Measurements from ENCODE around the gene SLC26A2. TPM values are rescaled to one million over a fixed set of nuclear protein-coding genes. Genes with fewer than 3 reads are reported as not detected.

SLC26A2 gene
- total and polyA plus RNA-seq, 2 experiments from 2014 or later, result 3.5 to 11.5 TPM

DNA sequence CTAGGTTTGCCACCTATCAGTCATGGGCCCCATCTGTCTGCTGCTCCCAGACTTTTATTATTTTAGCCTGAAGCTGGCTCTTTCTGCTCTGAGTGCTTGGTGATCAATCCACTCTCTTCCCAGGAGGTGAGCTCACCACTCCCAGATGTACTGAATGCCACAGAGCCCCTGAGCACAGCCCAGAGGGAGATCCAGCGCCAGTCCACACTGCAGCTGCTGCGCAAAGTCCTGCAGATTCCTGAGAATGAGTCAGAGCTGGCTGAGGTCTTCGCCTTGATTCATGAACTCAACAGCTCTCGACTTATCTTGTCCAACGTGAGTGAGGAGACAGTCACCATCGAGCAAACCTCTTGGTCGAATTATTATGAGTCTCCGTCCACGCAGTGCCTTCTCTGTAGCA lies 76.0 kb downstream of the SLC26A2 start:
- H3K36me3 ChIP-seq (ENCODE audit: insufficient read depth), result peaks cover 46% of the 10 kb centered on the region
- H3K27me3 Mint-ChIP-seq (ENCODE audit: insufficient read depth, low read depth, poor library complexity), result no peaks in the 10 kb centered on the region
- H3K27me3 ChIP-seq (ENCODE audit: insufficient read depth), result no peaks in the 10 kb centered on the region
- H3K27ac ChIP-seq (ENCODE audit: low read depth), result no peak overlapping the region
- no peak for TF ChIP-seq CREB1 (CRISPR knock-in tag; IDR thresholded peaks at IDR 0.05; ENCODE audit: low read depth)
- TF ChIP-seq, protein P1, sequence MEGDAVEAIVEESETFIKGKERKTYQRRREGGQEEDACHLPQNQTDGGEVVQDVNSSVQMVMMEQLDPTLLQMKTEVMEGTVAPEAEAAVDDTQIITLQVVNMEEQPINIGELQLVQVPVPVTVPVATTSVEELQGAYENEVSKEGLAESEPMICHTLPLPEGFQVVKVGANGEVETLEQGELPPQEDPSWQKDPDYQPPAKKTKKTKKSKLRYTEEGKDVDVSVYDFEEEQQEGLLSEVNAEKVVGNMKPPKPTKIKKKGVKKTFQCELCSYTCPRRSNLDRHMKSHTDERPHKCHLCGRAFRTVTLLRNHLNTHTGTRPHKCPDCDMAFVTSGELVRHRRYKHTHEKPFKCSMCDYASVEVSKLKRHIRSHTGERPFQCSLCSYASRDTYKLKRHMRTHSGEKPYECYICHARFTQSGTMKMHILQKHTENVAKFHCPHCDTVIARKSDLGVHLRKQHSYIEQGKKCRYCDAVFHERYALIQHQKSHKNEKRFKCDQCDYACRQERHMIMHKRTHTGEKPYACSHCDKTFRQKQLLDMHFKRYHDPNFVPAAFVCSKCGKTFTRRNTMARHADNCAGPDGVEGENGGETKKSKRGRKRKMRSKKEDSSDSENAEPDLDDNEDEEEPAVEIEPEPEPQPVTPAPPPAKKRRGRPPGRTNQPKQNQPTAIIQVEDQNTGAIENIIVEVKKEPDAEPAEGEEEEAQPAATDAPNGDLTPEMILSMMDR (conservative IDR thresholded peaks at IDR 0.05; ENCODE audit: low read depth in 2 of 2), result no peak
- TF ChIP-seq JUNB (IDR thresholded peaks at IDR 0.05; ENCODE audit: unreplicated experiment), result no peak
- no peak overlapping the region for H3K4me2 ChIP-seq
- H3K4me1 Mint-ChIP-seq, result no peaks in the 10 kb centered on the region
- no peaks in the 10 kb centered on the region for H3K4me1 ChIP-seq (ENCODE audit: insufficient read depth)
- no peak overlapping the region for H3K27ac Mint-ChIP-seq
- peaks cover 54% of the 10 kb centered on the region for H3K36me3 Mint-ChIP-seq (ENCODE audit: low read depth)
- DNase-seq (ENCODE audit: low spot score) (no peak), ATAC-seq (no peak)
- H4K20me1 ChIP-seq (replicated peaks; ENCODE audit: insufficient read depth), result no peaks in the 10 kb centered on the region; the same call in 1 of the 2 replicates
- no peaks in the 10 kb centered on the region for H3K9me3 Mint-ChIP-seq
- no peak overlapping the region for H3K4me3 Mint-ChIP-seq
- H3F3A ChIP-seq (replicated peaks; ENCODE audit: low read depth), result no peaks in the 10 kb centered on the region
- no peak overlapping the region for H2AFZ ChIP-seq
- H3K4me3 ChIP-seq, result no peak overlapping the region
- no peaks in the 10 kb centered on the region for H3K9me2 ChIP-seq (ENCODE audit: insufficient read depth)
- H3K79me2 ChIP-seq (replicated peaks; ENCODE audit: insufficient read depth), result no peaks in the 10 kb centered on the region

Small RNAs within 50 kb of the gene (small RNA-seq; reads per million reads assigned to genes)
- gene RF00019 (ENCODE audit: low replicate concordance), result not detected

Other genes starting within 250 kb of the SLC26A2 start
- gene PPARGC1B, start 230.4 kb upstream of the SLC26A2 start, total RNA-seq (2014; rRNA removed; shearing (Covaris generic)), result 10.6 and 11.4 TPM in 2 replicates
- gene PPARGC1B, start 230.4 kb upstream of the SLC26A2 start, polyA plus RNA-seq (2016; fragmentation: Nextera tagmentation; extraction: Ambion mirVana), result 9.7 and 11.2 TPM in 2 replicates
- gene PDE6A, start 16.0 kb upstream of the SLC26A2 start, total RNA-seq (2014; rRNA removed; shearing (Covaris generic)), result not detected in 2 replicates
- gene PDE6A, start 16.0 kb upstream of the SLC26A2 start, polyA plus RNA-seq (2016; fragmentation: Nextera tagmentation; extraction: Ambion mirVana), result 0.08 TPM in 1 of 2 replicates, not detected in the other
- gene TIGD6, start 39.9 kb downstream of the SLC26A2 start, total RNA-seq (2014; rRNA removed; shearing (Covaris generic)), result 1.7 and 2.1 TPM in 2 replicates
- gene TIGD6, start 39.9 kb downstream of the SLC26A2 start, polyA plus RNA-seq (2016; fragmentation: Nextera tagmentation; extraction: Ambion mirVana), result 1.4 and 2.1 TPM in 2 replicates
- 27.0 and 37.9 TPM in 2 replicates for gene HMGXB3, start 40.0 kb downstream of the SLC26A2 start, total RNA-seq (2014; rRNA removed; shearing (Covaris generic))
- 9.4 and 10.6 TPM in 2 replicates for gene HMGXB3, start 40.0 kb downstream of the SLC26A2 start, polyA plus RNA-seq (2016; fragmentation: Nextera tagmentation; extraction: Ambion mirVana)
- gene CSF1R, start 125.8 kb downstream of the SLC26A2 start, total RNA-seq (2014; rRNA removed; shearing (Covaris generic)), result not detected in 2 replicates
- 0.21 TPM in 1 of 2 replicates, not detected in the other for gene CSF1R, start 125.8 kb downstream of the SLC26A2 start, polyA plus RNA-seq (2016; fragmentation: Nextera tagmentation; extraction: Ambion mirVana)
- 7.1 and 11.3 TPM in 2 replicates for gene PDGFRB, start 195.1 kb downstream of the SLC26A2 start, total RNA-seq (2014; rRNA removed; shearing (Covaris generic))
- gene PDGFRB, start 195.1 kb downstream of the SLC26A2 start, polyA plus RNA-seq (2016; fragmentation: Nextera tagmentation; extraction: Ambion mirVana), result 4.1 and 4.5 TPM in 2 replicates
- gene CDX1, start 206.0 kb downstream of the SLC26A2 start, total RNA-seq (2014; rRNA removed; shearing (Covaris generic)), result not detected in 2 replicates
- gene CDX1, start 206.0 kb downstream of the SLC26A2 start, polyA plus RNA-seq (2016; fragmentation: Nextera tagmentation; extraction: Ambion mirVana), result not detected in 2 replicates
- not detected in 2 replicates for gene SLC6A7, start 229.3 kb downstream of the SLC26A2 start, total RNA-seq (2014; rRNA removed; shearing (Covaris generic))
- gene SLC6A7, start 229.3 kb downstream of the SLC26A2 start, polyA plus RNA-seq (2016; fragmentation: Nextera tagmentation; extraction: Ambion mirVana), result not detected in 2 replicates

All from GM23338 (cell line).